Thyroid gland (tissue), 4 donors: Measurements from ENCODE around the gene SPATA3.

Experiments used
- POLR2A ChIP-seq, 2 donors: fragments of 450-650 bp; IDR thresholded peaks; one replicate each; pipeline ENCODE4 v1.6.1; 2017; ENCODE audit warnings: antibody characterized with exemption in 2 of 2, mild to moderate bottlenecking in 2 of 2, moderate library complexity in 1 of 2
- TF ChIP-seq, protein P1 (sequence below), 6 experiments: fragments of 200-600 bp in 3 of 6; fragments of 450-650 bp in 3 of 6; sonication (generic) in 3 of 6; IDR thresholded peaks; one replicate each; pipeline ENCODE4 v1.5.1; 2016 to 2019; ENCODE audit warnings: antibody characterized with exemption in 6 of 6, mild to moderate bottlenecking in 2 of 6, inconsistent platforms in 1 of 6, moderate library complexity in 1 of 6

DNA sequence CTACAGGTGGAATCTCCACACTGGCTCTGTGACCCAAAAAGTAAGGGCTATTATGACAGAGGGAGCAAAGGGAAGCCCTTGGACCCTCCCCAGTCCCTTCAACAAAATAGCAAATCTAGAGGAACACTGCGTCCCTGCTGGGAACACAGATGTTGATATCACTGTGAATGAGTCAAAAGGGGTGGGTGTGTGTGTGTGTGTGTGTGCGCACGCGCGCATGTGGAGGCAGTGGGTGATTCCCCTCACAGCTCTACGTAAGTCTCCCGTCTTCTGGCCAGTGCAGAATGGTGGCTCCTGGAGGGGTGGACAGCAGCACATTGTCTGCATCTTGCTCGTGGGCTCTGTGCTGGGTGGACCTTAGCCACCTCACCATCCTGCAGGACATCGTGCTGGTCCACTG is 33.6 kb downstream of the SPATA3 start:
- TF ChIP-seq, protein P1, sequence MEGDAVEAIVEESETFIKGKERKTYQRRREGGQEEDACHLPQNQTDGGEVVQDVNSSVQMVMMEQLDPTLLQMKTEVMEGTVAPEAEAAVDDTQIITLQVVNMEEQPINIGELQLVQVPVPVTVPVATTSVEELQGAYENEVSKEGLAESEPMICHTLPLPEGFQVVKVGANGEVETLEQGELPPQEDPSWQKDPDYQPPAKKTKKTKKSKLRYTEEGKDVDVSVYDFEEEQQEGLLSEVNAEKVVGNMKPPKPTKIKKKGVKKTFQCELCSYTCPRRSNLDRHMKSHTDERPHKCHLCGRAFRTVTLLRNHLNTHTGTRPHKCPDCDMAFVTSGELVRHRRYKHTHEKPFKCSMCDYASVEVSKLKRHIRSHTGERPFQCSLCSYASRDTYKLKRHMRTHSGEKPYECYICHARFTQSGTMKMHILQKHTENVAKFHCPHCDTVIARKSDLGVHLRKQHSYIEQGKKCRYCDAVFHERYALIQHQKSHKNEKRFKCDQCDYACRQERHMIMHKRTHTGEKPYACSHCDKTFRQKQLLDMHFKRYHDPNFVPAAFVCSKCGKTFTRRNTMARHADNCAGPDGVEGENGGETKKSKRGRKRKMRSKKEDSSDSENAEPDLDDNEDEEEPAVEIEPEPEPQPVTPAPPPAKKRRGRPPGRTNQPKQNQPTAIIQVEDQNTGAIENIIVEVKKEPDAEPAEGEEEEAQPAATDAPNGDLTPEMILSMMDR (IDR thresholded peaks at IDR 0.05), result no peak
- no peak for TF ChIP-seq POLR2A (IDR thresholded peaks at IDR 0.05)
